HG03108 (cell line): ENCODE data around the gene NMUR2.
A peak's percentile ranks its signal among the peaks of the same experiment; 100 is the strongest.

Experiments used
- ATAC-seq: cut with Tn5 transposase; IDR thresholded peaks from one replicate; pipeline ENCODE4 v1.9.1; 2021; ENCODE audit warnings: moderate library complexity; ENCODE audit not compliant: unreplicated experiment

The NMUR2 gene

GRCh38 chr5:152372875-152373274 is 32.2 kb downstream of the NMUR2 start:
- ATAC-seq, result no peak

GRCh38 chr5:152369298-152369697 is 35.8 kb downstream of the NMUR2 start:
- no peak for ATAC-seq

GRCh38 chr5:152367554-152367953 is 37.5 kb downstream of the NMUR2 start:
- ATAC-seq, result no peak

GRCh38 chr5:152366716-152367115 is 38.4 kb downstream of the NMUR2 start:
- ATAC-seq, result no peak

- ATAC-seq, result no peak
These were observed 40.2 kb downstream of the NMUR2 start for GRCh38 chr5:152364899-152365298.

GRCh38 chr5:152364172-152364571 is 40.9 kb downstream of the NMUR2 start:
- no peak for ATAC-seq

GRCh38 chr5:152358861-152359568 is 46.1 kb downstream of the NMUR2 start:
- ATAC-seq, result no peak

GRCh38 chr5:152356506-152356905 is 48.6 kb downstream of the NMUR2 start:
- no peak for ATAC-seq

- no peak for ATAC-seq
These were observed 50.0 kb downstream of the NMUR2 start for GRCh38 chr5:152355061-152355460.

- no peak for ATAC-seq
These were observed 52.1 kb downstream of the NMUR2 start for GRCh38 chr5:152353001-152353400.

- peak; percentile 70 for ATAC-seq
These were observed 55.2 kb downstream of the NMUR2 start for GRCh38 chr5:152349683-152350526.
